ENCODE results near the gene ULBP2.

DNA sequence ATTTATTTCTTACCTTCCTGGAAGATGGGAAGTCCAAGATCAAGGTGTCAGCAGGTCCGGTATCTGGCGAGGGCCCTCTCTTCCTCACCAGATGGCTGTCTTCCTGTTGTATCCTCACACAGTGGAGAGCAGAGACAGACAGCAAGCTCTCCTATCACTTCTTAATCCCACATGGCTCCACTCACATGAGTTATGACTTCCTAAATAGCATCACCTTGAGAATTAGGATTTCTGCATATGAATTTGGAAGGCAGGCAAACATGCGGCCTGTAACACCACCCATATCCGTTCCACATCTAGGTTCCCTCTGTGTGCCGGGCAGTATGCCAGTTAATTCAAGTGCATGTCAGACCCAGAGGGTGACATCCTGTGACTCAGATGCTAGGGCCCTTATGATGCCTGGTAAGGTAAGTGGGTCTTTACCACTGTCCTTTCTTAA is 46.0 kb upstream of the ULBP2 start:
- TF ChIP-seq, protein P1, sequence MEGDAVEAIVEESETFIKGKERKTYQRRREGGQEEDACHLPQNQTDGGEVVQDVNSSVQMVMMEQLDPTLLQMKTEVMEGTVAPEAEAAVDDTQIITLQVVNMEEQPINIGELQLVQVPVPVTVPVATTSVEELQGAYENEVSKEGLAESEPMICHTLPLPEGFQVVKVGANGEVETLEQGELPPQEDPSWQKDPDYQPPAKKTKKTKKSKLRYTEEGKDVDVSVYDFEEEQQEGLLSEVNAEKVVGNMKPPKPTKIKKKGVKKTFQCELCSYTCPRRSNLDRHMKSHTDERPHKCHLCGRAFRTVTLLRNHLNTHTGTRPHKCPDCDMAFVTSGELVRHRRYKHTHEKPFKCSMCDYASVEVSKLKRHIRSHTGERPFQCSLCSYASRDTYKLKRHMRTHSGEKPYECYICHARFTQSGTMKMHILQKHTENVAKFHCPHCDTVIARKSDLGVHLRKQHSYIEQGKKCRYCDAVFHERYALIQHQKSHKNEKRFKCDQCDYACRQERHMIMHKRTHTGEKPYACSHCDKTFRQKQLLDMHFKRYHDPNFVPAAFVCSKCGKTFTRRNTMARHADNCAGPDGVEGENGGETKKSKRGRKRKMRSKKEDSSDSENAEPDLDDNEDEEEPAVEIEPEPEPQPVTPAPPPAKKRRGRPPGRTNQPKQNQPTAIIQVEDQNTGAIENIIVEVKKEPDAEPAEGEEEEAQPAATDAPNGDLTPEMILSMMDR (IDR thresholded peaks at IDR 0.05): no peak
- no peak for TF ChIP-seq POLR2A (IDR thresholded peaks at IDR 0.05)
